ENCODE measurements around the gene ALG14. TPM values are rescaled to one million over a fixed set of nuclear protein-coding genes. Genes with fewer than 3 reads are reported as not detected.

ALG14 gene
- total RNA-seq, 1 experiment from 2014 or later, result 13.0 TPM

- Mint-ChIP-seq H3K4me3 (ENCODE audit: unreplicated experiment) (no peak overlapping the region), H3K27ac (ENCODE audit: low read depth, unreplicated experiment) (no peak overlapping the region), H3K4me1 (ENCODE audit: insufficient read depth, unreplicated experiment) (no peaks in the 10 kb centered on the region), H3K9me3 (ENCODE audit: unreplicated experiment) (no peaks in the 10 kb centered on the region), H3K36me3 (ENCODE audit: insufficient read depth, unreplicated experiment) (no peaks in the 10 kb centered on the region), H3K27me3 (ENCODE audit: insufficient read depth, unreplicated experiment) (no peaks in the 10 kb centered on the region)
- no peak for DNase-seq (ENCODE audit: unreplicated experiment)
- no peak for TF ChIP-seq CTCF (IDR thresholded peaks at IDR 0.05; ENCODE audit: unreplicated experiment)
- BruUV-seq (replicated peaks), result no TSS peak
- intact Hi-C loops (cut with micrococcal nuclease), result no loop called here
- ChIA-PET POLR2A (interaction anchor here (0.6 kb wide), 1 partner anchor 385 kb away, joined by 3 read pairs; no protein-coding TSS in a partner anchor), CTCF (no interaction called here)
Observed at GRCh38 chr1:95108792-95109191, 36.0 kb upstream of the ALG14 start.

GRCh38 chr1:95098196-95098595 is 25.4 kb upstream of the ALG14 start:
- no TSS peak for BruUV-seq (replicated peaks)
- Mint-ChIP-seq H3K27me3 (ENCODE audit: insufficient read depth, unreplicated experiment) (no peaks in the 10 kb centered on the region), H3K4me1 (ENCODE audit: insufficient read depth, unreplicated experiment) (no peaks in the 10 kb centered on the region), H3K36me3 (ENCODE audit: insufficient read depth, unreplicated experiment) (no peaks in the 10 kb centered on the region), H3K4me3 (ENCODE audit: unreplicated experiment) (no peak overlapping the region), H3K9me3 (ENCODE audit: unreplicated experiment) (no peaks in the 10 kb centered on the region), H3K27ac (ENCODE audit: low read depth, unreplicated experiment) (no peak overlapping the region)
- intact Hi-C loops (cut with micrococcal nuclease), result no loop called here
- no peak for DNase-seq (ENCODE audit: unreplicated experiment)
- ChIA-PET POLR2A (no interaction called here), CTCF (no interaction called here)
- TF ChIP-seq CTCF (IDR thresholded peaks at IDR 0.05; ENCODE audit: unreplicated experiment), result no peak

GRCh38 chr1:95097426-95097825 is 24.7 kb upstream of the ALG14 start:
- BruUV-seq (replicated peaks), result no TSS peak
- Mint-ChIP-seq H3K27me3 (ENCODE audit: insufficient read depth, unreplicated experiment) (no peaks in the 10 kb centered on the region), H3K9me3 (ENCODE audit: unreplicated experiment) (no peaks in the 10 kb centered on the region), H3K27ac (ENCODE audit: low read depth, unreplicated experiment) (no peak overlapping the region), H3K4me3 (ENCODE audit: unreplicated experiment) (no peak overlapping the region), H3K4me1 (ENCODE audit: insufficient read depth, unreplicated experiment) (no peaks in the 10 kb centered on the region), H3K36me3 (ENCODE audit: insufficient read depth, unreplicated experiment) (no peaks in the 10 kb centered on the region)
- no peak for TF ChIP-seq CTCF (IDR thresholded peaks at IDR 0.05; ENCODE audit: unreplicated experiment)
- CTCF ChIA-PET, result interaction anchor here (0.6 kb wide), 2 partner anchors 13 to 136 kb away, joined by 3 to 4 read pairs; no protein-coding TSS in a partner anchor
- POLR2A ChIA-PET, result interaction anchor here (0.7 kb wide), 1 partner anchor 10 kb away, joined by 6 read pairs; no protein-coding TSS in a partner anchor
- DNase-seq (ENCODE audit: unreplicated experiment), result no peak
- intact Hi-C loops (cut with micrococcal nuclease), result no loop called here

- CTCF ChIA-PET, result no interaction called here
Observed at GRCh38 chr1:95096218-95096841, 23.6 kb upstream of the ALG14 start.

More at GRCh38 chr1:95096218-95096841, 23.6 kb upstream of the ALG14 start:
- BruUV-seq (replicated peaks), result no TSS peak
- no peaks in the 10 kb centered on the region for H3K9me3 Mint-ChIP-seq (ENCODE audit: unreplicated experiment)
- H3K27me3 Mint-ChIP-seq (ENCODE audit: insufficient read depth, unreplicated experiment), result no peaks in the 10 kb centered on the region
- no peak overlapping the region for H3K27ac Mint-ChIP-seq (ENCODE audit: low read depth, unreplicated experiment)
- no peaks in the 10 kb centered on the region for H3K4me1 Mint-ChIP-seq (ENCODE audit: insufficient read depth, unreplicated experiment)
- DNase-seq (ENCODE audit: unreplicated experiment), result peak; percentile 55
- H3K36me3 Mint-ChIP-seq (ENCODE audit: insufficient read depth, unreplicated experiment), result no peaks in the 10 kb centered on the region
- TF ChIP-seq CTCF (IDR thresholded peaks at IDR 0.05; ENCODE audit: unreplicated experiment), result no peak
- intact Hi-C loops (cut with micrococcal nuclease), result no loop called here
- POLR2A ChIA-PET, result no interaction called here
- no peak overlapping the region for H3K4me3 Mint-ChIP-seq (ENCODE audit: unreplicated experiment)
